HG03095 (cell line): ENCODE data around the gene DLGAP1.
"Not testable (repeated sequence)": the region's sequence is repeated elsewhere in the genome, so short reads cannot be mapped to it uniquely, and the experiment has no call there.

Source experiments
- ATAC-seq: cut with Tn5 transposase; IDR thresholded peaks from one replicate; pipeline ENCODE4 v1.9.1; 2021; ENCODE audit warnings: moderate library complexity; ENCODE audit not compliant: unreplicated experiment

Gene DLGAP1

DNA sequence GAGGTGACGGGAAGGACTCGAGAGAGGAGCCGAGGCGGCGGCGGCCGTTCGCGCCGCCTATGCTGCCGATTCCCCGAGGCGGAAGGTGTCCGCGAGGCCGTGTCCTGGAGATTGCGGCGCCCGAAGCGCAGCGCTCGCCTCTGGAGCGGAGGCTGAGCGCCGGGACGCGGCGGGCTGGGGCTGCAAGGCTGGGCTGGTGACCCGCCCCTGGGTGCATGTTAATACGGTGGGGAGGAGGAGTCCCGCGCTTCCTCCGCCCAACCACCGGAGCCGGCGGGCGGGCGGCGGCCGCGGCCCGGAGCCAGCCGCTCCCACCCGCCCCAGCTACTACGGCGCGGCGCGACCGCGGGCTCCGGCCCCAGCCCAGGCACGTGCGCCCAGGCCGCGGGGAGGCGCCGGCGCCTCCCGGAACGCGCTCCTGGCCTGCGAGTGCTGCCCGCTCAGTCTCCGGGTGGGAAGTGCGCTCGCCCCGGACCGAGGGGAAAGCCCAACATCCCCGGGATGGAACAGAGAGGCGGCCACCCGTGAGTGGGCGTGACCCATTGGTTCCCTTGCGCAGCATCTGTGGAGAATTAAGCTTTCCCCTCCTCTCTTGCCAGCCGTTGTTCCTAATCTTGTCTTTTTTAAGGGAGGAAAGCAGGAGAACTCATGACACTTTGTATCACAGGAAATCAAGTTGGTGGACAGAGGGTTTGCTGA is at the start of gene DLGAP1:
Gene DLGAP1 (minus strand): TSS at position 195 of the 699 bp plus-strand sequence.
- ATAC-seq, result peak; percentile 77

GRCh38 chr18:4494703-4495284 is 39.7 kb upstream of the DLGAP1 start:
- not testable (repeated sequence) for ATAC-seq

- ATAC-seq, result no peak
These were observed 13.4 kb upstream of the DLGAP1 start for GRCh38 chr18:4468511-4468910.

DNA sequence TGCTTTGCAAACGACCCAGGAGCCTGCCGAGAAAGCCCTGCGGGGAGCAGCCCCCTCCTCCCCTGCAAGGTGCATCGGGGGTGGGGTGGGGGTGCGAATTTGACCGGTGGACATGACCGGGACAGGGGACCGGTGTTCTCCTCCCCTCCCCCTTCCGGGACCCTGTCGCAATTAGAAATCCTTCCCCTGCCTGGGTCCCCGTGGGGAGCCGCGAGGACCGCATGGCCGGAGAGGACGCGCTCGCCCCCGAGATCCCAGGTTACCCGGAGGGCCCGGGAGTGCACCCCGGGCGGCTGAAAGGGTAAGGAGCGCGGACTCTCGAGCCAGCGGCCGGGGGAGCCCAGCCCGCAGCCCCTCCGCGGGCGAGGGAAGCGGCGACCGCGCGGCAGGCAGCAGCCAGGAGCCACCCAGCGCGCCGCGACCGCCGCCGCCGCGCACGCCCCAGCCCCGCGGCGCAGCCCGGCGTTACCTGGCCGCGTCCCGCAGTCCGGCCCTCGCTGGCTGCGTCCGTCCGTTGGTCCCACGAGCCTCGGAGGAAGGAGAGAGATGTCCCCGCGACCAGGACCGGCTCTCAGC is 482 bp downstream of the DLGAP1 start:
- no peak for ATAC-seq

DNA sequence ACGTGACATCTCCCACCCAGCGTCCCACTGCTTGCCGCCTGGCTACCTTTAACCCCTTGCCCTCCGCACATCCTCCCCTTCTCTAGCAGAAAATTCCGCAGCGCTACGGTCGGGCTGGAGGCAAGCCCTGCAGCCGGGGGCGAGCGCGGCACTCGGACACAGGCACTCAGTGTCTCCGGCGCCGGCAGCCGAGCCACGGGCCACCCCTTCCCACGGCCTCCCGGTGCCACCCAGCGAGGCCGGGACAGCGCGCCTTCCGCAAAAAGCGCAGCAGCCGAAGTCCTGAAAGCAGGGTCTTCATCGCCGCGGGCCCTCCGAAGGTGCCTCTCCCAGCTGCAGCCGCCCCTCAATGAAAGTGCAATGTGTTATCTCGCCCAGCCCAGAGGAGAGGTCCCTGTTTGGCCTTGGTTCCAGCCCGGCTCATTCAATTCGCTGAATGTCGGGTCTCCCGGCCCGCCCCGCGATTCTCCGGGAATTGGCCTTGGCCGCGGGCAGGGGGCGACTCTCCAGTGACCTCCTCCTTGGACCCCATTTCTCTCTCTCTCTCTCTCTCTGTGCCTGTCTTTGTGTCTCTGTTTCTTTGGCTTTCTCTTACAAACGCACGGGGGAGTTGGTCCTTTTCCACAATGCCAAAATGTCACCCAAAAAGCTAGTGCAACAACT is 1.1 kb downstream of the DLGAP1 start:
- ATAC-seq, result no peak

GRCh38 chr18:4453567-4453873 is 1.6 kb downstream of the DLGAP1 start:
- ATAC-seq, result no peak

GRCh38 chr18:4450065-4450658 is 4.9 kb downstream of the DLGAP1 start:
- no peak for ATAC-seq

- ATAC-seq, result no peak
These were observed 9.2 kb downstream of the DLGAP1 start for GRCh38 chr18:4445902-4446301.

GRCh38 chr18:4444306-4444705 is 10.8 kb downstream of the DLGAP1 start:
- no peak for ATAC-seq

- ATAC-seq, result no peak
These were observed 14.0 kb downstream of the DLGAP1 start for GRCh38 chr18:4441098-4441497.

GRCh38 chr18:4438938-4439337 is 16.2 kb downstream of the DLGAP1 start:
- ATAC-seq, result no peak

GRCh38 chr18:4433717-4434116 is 21.4 kb downstream of the DLGAP1 start:
- no peak for ATAC-seq

GRCh38 chr18:4430836-4431235 is 24.3 kb downstream of the DLGAP1 start:
- no peak for ATAC-seq

- ATAC-seq, result no peak
These were observed 37.4 kb downstream of the DLGAP1 start for GRCh38 chr18:4417714-4418113.

GRCh38 chr18:4416976-4417375 is 38.1 kb downstream of the DLGAP1 start:
- no peak for ATAC-seq

- no peak for ATAC-seq
These were observed 42.8 kb downstream of the DLGAP1 start for GRCh38 chr18:4412286-4412685.

DNA sequence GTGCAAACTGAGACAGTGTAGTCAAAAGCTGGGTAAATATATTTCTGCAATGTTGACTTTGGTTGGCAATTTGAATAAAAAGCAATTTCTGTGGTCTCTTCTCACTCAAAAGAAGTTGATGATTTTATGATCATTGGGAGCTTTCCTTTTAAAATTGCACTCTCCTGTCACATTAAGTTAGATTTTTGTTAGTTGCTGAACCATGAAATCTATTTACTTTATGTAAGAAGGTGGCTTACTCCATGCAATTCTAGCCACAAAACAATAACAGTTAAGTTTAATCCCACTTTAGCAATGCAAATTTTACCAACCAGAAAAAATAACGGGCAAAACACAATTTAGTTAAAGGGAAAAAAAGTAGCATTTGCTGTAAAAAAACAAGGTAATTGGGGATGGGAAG is 48.3 kb downstream of the DLGAP1 start:
- no peak for ATAC-seq

DNA sequence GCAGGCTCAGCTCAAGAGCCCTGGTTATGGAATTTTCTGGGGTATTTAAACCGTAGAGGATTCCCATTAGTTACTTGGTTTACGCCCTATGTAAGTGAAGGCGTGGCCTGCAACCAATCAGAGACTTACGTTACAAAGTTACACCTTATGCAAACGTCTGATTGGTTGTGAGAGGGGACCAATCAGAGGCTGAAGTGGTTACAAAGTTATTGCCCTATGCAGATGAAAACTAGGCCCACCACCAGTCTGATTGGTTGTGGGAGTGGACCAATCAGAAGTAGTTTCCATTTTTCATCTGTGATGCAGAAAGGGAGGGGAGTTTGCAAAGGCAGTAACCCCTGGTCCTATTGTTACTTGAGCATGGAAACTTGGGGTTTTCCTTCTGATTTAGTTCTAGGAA is 49.1 kb downstream of the DLGAP1 start:
- no peak for ATAC-seq

- ATAC-seq, result no peak
These were observed 51.3 kb downstream of the DLGAP1 start for GRCh38 chr18:4403836-4404235.

DNA sequence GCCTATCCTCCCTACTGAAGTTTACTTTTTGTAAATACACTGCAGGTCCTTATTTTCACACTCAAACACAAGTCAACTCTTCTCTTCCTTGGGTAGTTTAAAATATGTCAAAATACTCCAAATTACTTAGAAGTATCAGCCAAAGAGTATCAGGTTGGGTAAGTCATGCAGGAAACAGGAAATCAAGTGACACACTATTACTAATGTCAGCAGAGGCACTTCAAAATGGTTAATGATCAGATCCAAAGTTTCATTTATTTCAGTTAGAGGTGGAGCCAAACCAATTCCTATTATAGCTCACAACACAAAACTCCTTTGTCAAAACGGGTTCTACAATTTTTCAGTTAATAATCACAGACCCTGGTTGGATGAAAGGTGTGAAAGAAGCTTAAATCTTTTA is 54.2 kb downstream of the DLGAP1 start:
- ATAC-seq, result no peak

DNA sequence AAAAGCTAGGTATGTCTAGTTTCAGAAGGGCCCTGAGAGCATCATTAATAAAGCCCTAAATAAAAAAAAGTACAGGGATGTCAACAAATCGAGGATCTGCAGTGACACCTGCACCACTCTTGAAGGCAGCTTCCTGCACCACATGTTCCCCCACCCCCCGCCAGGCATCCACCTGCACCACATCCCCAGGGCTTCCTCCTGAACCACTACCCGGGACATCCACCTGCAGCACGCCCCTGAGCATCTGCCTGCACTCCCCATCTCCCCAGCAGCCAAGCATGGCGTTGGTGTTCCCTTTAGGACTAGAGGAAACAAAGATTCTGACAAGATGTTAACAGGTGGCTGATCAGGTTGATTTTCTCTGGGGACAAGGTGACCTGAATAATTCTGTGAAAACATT is 55.2 kb downstream of the DLGAP1 start:
- ATAC-seq, result no peak

- no peak for ATAC-seq
These were observed 60.4 kb downstream of the DLGAP1 start for GRCh38 chr18:4394700-4395099.
